ENCODE results near the gene GSG1L. TPM values are rescaled to one million over a fixed set of nuclear protein-coding genes. Genes with fewer than 3 reads are reported as not detected.

The GSG1L gene
- total RNA-seq, 5 donors from 2014 or later (not counting 1 experiment from before 2014, with no cell fraction given) = not detected

GRCh38 chr16:27999687-28000086 lies 63.8 kb downstream of the GSG1L start:
- DNase-seq (no peak), ATAC-seq (replicated peaks in 1 of 4) (no peak)
- Histone ChIP-seq H3K27me3 (replicated peaks in 1 of 2; ENCODE audit: control insufficient read depth in 2 of 2, extremely low read depth in 1 of 2, insufficient read depth in 2 of 2, low read length in 1 of 2) (peaks cover 0 to 16% of the 10 kb centered on the region in 2 experiments), H3K4me3 (ENCODE audit: control insufficient read depth in 1 of 2, extremely low read depth in 1 of 2, low read length in 1 of 2) (no peak overlapping the region), H3K9me3 (no peaks in the 10 kb centered on the region), H3K36me3 (ENCODE audit: control insufficient read depth in 2 of 2, extremely low read depth in 1 of 2, insufficient read depth in 1 of 2, low read length in 1 of 2) (no peaks in the 10 kb centered on the region), H3K4me1 (ENCODE audit: control insufficient read depth in 1 of 2, extremely low read depth in 1 of 2, insufficient read depth in 2 of 2, low read length in 2 of 2) (peaks cover 0 to 8% of the 10 kb centered on the region in 2 experiments), H3K27ac (ENCODE audit: low read length) (no peak overlapping the region)
- Mint-ChIP-seq H3K27ac (no peak overlapping the region), H3K9me3 (peaks cover 0 to 3% (median 0%) of the 10 kb centered on the region in 3 donors), H3K27me3 (peaks cover 0 to 3% of the 10 kb centered on the region in 2 donors), H3K4me1 (peaks cover 11 to 16% (median 15%) of the 10 kb centered on the region in 3 donors), H3K36me3 (no peaks in the 10 kb centered on the region), H3K4me3 (no peak overlapping the region)
- ChIA-PET CTCF (no interaction called here), POLR2A (no interaction called here)
- 40% methylated on average over 1 of the region's 2 CpGs for WGBS (ENCODE audit: insufficient coverage)

DNA sequence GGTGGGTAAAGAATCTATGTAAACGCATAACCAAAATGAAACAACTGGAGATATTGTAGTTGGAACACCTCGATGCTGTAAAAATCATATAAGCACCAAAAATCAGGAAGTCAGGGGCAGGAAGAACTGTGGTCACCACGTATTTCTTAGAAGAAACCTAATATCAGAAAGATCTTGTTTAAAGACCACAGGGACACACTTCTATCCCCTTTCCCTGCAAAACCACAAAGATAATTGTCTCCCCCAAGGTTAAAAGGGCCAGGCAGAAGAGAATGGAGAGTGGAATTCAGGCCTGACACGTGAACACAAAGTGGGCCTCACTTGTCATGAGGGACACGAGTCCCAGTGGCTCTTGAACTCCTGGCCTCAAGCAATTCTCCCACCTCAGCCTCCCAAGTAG lies 68.1 kb downstream of the GSG1L start:
- Mint-ChIP-seq H3K36me3 (no peaks in the 10 kb centered on the region), H3K27me3 (peaks cover 0 to 3% of the 10 kb centered on the region in 2 donors), H3K4me3 (no peak overlapping the region), H3K27ac (no peak overlapping the region), H3K4me1 (peaks cover 12 to 18% (median 16%) of the 10 kb centered on the region in 3 donors), H3K9me3 (peaks cover 5 to 7% (median 6%) of the 10 kb centered on the region in 3 donors)
- POLR2A ChIA-PET = no interaction called here
- Histone ChIP-seq H3K9me3 (no peaks in the 10 kb centered on the region), H3K27me3 (replicated peaks in 1 of 2; ENCODE audit: control insufficient read depth in 2 of 2, extremely low read depth in 1 of 2, insufficient read depth in 2 of 2, low read length in 1 of 2) (no peaks in the 10 kb centered on the region), H3K27ac (ENCODE audit: low read length) (no peak overlapping the region), H3K4me1 (ENCODE audit: control insufficient read depth in 1 of 2, extremely low read depth in 1 of 2, insufficient read depth in 2 of 2, low read length in 2 of 2) (peaks cover 0 to 9% of the 10 kb centered on the region in 2 experiments), H3K4me3 (ENCODE audit: control insufficient read depth in 1 of 2, extremely low read depth in 1 of 2, low read length in 1 of 2) (no peak overlapping the region), H3K36me3 (ENCODE audit: control insufficient read depth in 2 of 2, extremely low read depth in 1 of 2, insufficient read depth in 1 of 2, low read length in 1 of 2) (no peaks in the 10 kb centered on the region)
- ATAC-seq (replicated peaks in 1 of 4) = no peak
- no peak for DNase-seq
- CTCF ChIA-PET = no interaction called here
- 8% methylated on average over 2 of the region's 5 CpGs for WGBS (ENCODE audit: insufficient coverage)

DNA sequence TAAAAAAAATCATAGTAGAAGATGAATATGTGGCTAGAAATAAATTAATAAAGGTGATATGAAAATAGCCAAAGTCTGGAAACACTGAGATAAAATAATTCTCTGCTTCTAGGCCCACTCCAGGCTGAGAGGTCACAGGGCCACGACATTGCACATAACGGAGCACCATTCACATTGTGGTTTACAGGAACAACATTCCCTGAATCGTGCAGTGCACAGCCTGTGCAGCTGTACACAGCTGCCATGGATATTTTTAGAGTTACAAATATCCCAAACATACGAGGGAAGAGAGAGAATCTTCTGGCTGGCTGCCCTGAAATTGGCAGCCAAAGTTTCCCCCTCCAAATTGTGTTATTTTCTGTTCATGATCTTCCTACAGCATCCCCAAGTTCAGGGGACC lies 68.8 kb downstream of the GSG1L start:
- H3K4me3 Mint-ChIP-seq = no peak overlapping the region
- H3K36me3 Mint-ChIP-seq = no peaks in the 10 kb centered on the region
- no peak overlapping the region for H3K27ac ChIP-seq (ENCODE audit: low read length)
- ATAC-seq (replicated peaks in 1 of 4) (no peak), DNase-seq (no peak)
- no peaks in the 10 kb centered on the region for H3K36me3 ChIP-seq (ENCODE audit: control insufficient read depth in 2 of 2, extremely low read depth in 1 of 2, insufficient read depth in 1 of 2, low read length in 1 of 2)
- H3K27me3 ChIP-seq (replicated peaks in 1 of 2; ENCODE audit: control insufficient read depth in 2 of 2, extremely low read depth in 1 of 2, insufficient read depth in 2 of 2, low read length in 1 of 2) = no peaks in the 10 kb centered on the region
- CTCF ChIA-PET = no interaction called here
- H3K4me1 ChIP-seq (ENCODE audit: control insufficient read depth in 1 of 2, extremely low read depth in 1 of 2, insufficient read depth in 2 of 2, low read length in 2 of 2) = peaks cover 0 to 9% of the 10 kb centered on the region in 2 experiments
- H3K4me3 ChIP-seq (ENCODE audit: control insufficient read depth in 1 of 2, extremely low read depth in 1 of 2, low read length in 1 of 2) = no peak overlapping the region
- H3K9me3 ChIP-seq = no peaks in the 10 kb centered on the region
- peaks cover 5 to 7% (median 6%) of the 10 kb centered on the region in 3 donors for H3K9me3 Mint-ChIP-seq
- H3K27me3 Mint-ChIP-seq = peaks cover 0 to 3% of the 10 kb centered on the region in 2 donors
- 68% methylated on average over 4 of the region's 4 CpGs for whole genome bisulfite sequencing (ENCODE audit: insufficient coverage)
- POLR2A ChIA-PET = no interaction called here
- H3K27ac Mint-ChIP-seq = no peak overlapping the region
- H3K4me1 Mint-ChIP-seq = peaks cover 12 to 18% (median 16%) of the 10 kb centered on the region in 3 donors

DNA sequence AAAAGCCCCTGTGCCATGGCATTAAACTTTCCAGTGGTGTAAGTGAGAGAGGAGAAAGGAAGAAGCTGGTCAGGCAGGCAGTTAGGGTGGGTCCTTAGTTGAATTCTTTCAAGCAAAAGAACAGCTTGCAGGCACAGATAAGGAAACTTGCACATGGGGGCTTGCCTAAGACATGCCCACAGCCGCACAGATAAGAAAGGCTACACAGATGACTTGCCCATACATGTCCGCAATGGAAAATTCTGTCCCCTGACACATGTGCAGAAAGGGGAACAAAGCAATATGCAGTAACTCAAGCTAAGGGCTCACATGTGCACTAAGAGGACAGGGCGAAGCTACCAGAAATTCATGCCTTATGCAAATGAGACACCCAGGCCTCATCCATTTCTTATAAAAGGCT lies 69.9 kb downstream of the GSG1L start:
- ATAC-seq (replicated peaks in 1 of 4) = no peak
- H3K9me3 ChIP-seq = no peaks in the 10 kb centered on the region

DNA sequence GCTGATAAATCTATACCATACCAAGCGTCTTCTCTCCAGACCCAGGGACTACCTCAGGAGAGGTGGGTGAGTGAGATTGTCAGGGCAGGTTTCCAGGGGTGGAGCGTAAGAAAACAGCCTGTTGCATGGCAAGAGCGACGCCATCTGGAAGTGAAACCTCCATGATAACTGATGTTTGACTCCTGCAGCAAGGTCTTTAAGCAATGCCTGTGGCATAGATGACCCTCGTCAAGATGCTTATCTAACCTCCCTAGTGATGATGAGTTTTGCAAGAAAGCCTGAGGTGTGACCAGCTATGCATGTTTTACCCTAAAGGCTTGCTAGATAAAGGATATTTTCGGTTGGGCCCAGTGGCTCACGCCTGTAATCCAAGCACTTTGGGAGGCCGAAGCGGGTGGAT lies 71.6 kb downstream of the GSG1L start:
- peaks cover 0 to 3% of the 10 kb centered on the region in 2 donors for H3K27me3 Mint-ChIP-seq
- no peak overlapping the region for H3K27ac Mint-ChIP-seq
- no peak for DNase-seq
- ATAC-seq (replicated peaks in 1 of 4) = no peak
- 87% methylated on average over 8 of the region's 9 CpGs for WGBS (ENCODE audit: insufficient coverage)
- Histone ChIP-seq H3K4me1 (ENCODE audit: control insufficient read depth in 1 of 2, extremely low read depth in 1 of 2, insufficient read depth in 2 of 2, low read length in 2 of 2) (peaks cover 0 to 9% of the 10 kb centered on the region in 2 experiments), H3K27ac (ENCODE audit: low read length) (no peak overlapping the region), H3K36me3 (ENCODE audit: control insufficient read depth in 2 of 2, extremely low read depth in 1 of 2, insufficient read depth in 1 of 2, low read length in 1 of 2) (no peaks in the 10 kb centered on the region), H3K9me3 (no peaks in the 10 kb centered on the region), H3K27me3 (replicated peaks in 1 of 2; ENCODE audit: control insufficient read depth in 2 of 2, extremely low read depth in 1 of 2, insufficient read depth in 2 of 2, low read length in 1 of 2) (no peaks in the 10 kb centered on the region), H3K4me3 (ENCODE audit: control insufficient read depth in 1 of 2, extremely low read depth in 1 of 2, low read length in 1 of 2) (no peak overlapping the region)
- no peak overlapping the region for H3K4me3 Mint-ChIP-seq
- H3K9me3 Mint-ChIP-seq = peaks cover 5 to 7% (median 6%) of the 10 kb centered on the region in 3 donors
- ChIA-PET POLR2A (no interaction called here), CTCF (no interaction called here)
- H3K4me1 Mint-ChIP-seq = peaks cover 12 to 18% (median 16%) of the 10 kb centered on the region in 3 donors
- no peaks in the 10 kb centered on the region for H3K36me3 Mint-ChIP-seq

More for the DNA sequence above, 69.9 kb downstream of the GSG1L start:
- peaks cover 0 to 3% of the 10 kb centered on the region in 2 donors for H3K27me3 Mint-ChIP-seq
- peaks cover 5 to 7% (median 6%) of the 10 kb centered on the region in 3 donors for H3K9me3 Mint-ChIP-seq
- H3K27me3 ChIP-seq (replicated peaks in 1 of 2; ENCODE audit: control insufficient read depth in 2 of 2, extremely low read depth in 1 of 2, insufficient read depth in 2 of 2, low read length in 1 of 2) = no peaks in the 10 kb centered on the region
- H3K36me3 ChIP-seq (ENCODE audit: control insufficient read depth in 2 of 2, extremely low read depth in 1 of 2, insufficient read depth in 1 of 2, low read length in 1 of 2) = no peaks in the 10 kb centered on the region
- no peak overlapping the region for H3K4me3 Mint-ChIP-seq
- peaks cover 0 to 9% of the 10 kb centered on the region in 2 experiments for H3K4me1 ChIP-seq (ENCODE audit: control insufficient read depth in 1 of 2, extremely low read depth in 1 of 2, insufficient read depth in 2 of 2, low read length in 2 of 2)
- ChIA-PET CTCF (no interaction called here), POLR2A (interaction anchor here in 1 of 2 donors (0.6 kb wide), 1 partner anchor 275 kb away, joined by 4 read pairs; no protein-coding TSS in a partner anchor)
- peaks cover 12 to 18% (median 16%) of the 10 kb centered on the region in 3 donors for H3K4me1 Mint-ChIP-seq
- no peak for DNase-seq
- H3K36me3 Mint-ChIP-seq = no peaks in the 10 kb centered on the region
- whole genome bisulfite sequencing (ENCODE audit: insufficient coverage) = 95% methylated on average over 2 of the region's 3 CpGs
- no peak overlapping the region for H3K4me3 ChIP-seq (ENCODE audit: control insufficient read depth in 1 of 2, extremely low read depth in 1 of 2, low read length in 1 of 2)
- no peak overlapping the region for H3K27ac Mint-ChIP-seq
- H3K27ac ChIP-seq (ENCODE audit: low read length) = no peak overlapping the region

GRCh38 chr16:27985981-27986380 lies 77.5 kb downstream of the GSG1L start:
- H3K9me3 ChIP-seq = no peaks in the 10 kb centered on the region
- 91% methylated on average over 3 of the region's 5 CpGs for WGBS (ENCODE audit: insufficient coverage)
- no peaks in the 10 kb centered on the region for H3K4me1 Mint-ChIP-seq
- H3K36me3 Mint-ChIP-seq = no peaks in the 10 kb centered on the region
- no peak overlapping the region for H3K4me3 Mint-ChIP-seq
- no peaks in the 10 kb centered on the region for H3K36me3 ChIP-seq (ENCODE audit: control insufficient read depth in 2 of 2, extremely low read depth in 1 of 2, insufficient read depth in 1 of 2, low read length in 1 of 2)
- peaks cover 0 to 3% of the 10 kb centered on the region in 2 experiments for H3K27me3 ChIP-seq (replicated peaks in 1 of 2; ENCODE audit: control insufficient read depth in 2 of 2, extremely low read depth in 1 of 2, insufficient read depth in 2 of 2, low read length in 1 of 2)
- POLR2A ChIA-PET = no interaction called here
- H3K27ac Mint-ChIP-seq = no peak overlapping the region
- H3K4me1 ChIP-seq (ENCODE audit: control insufficient read depth in 1 of 2, extremely low read depth in 1 of 2, insufficient read depth in 2 of 2, low read length in 2 of 2) = no peaks in the 10 kb centered on the region
- CTCF ChIA-PET = no interaction called here
- ATAC-seq (replicated peaks in 1 of 4) (no peak), DNase-seq (no peak)
- peaks cover 2 to 6% (median 4%) of the 10 kb centered on the region in 3 donors for H3K9me3 Mint-ChIP-seq
- peaks cover 0 to 6% of the 10 kb centered on the region in 2 donors for H3K27me3 Mint-ChIP-seq
- H3K27ac ChIP-seq (ENCODE audit: low read length) = no peak overlapping the region
- no peak overlapping the region for H3K4me3 ChIP-seq (ENCODE audit: control insufficient read depth in 1 of 2, extremely low read depth in 1 of 2, low read length in 1 of 2)

DNA sequence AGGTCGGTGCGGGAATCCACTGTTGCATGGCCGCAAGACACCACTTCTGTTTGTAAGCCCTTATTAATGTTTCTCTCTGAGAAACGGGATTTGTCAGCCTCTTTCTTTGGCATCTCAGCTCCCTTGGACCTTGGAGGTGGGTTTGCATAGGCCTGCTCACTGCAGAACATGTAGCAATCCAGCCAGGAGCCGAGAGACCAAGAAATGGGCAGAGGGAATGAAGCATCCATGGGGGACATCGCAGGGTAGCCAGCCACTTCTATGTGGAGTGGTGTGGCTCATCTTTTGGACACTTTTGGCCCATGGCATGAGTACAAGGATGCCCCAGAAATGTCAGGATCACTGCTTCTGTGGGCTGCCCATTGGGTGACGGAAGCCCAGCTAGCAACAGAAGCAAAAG lies 79.4 kb downstream of the GSG1L start:
- Histone ChIP-seq H3K27me3 (replicated peaks in 1 of 2; ENCODE audit: control insufficient read depth in 2 of 2, extremely low read depth in 1 of 2, insufficient read depth in 2 of 2, low read length in 1 of 2) (peaks cover 0 to 3% of the 10 kb centered on the region in 2 experiments), H3K36me3 (ENCODE audit: control insufficient read depth in 2 of 2, extremely low read depth in 1 of 2, insufficient read depth in 1 of 2, low read length in 1 of 2) (no peaks in the 10 kb centered on the region), H3K4me1 (ENCODE audit: control insufficient read depth in 1 of 2, extremely low read depth in 1 of 2, insufficient read depth in 2 of 2, low read length in 2 of 2) (no peaks in the 10 kb centered on the region), H3K9me3 (no peaks in the 10 kb centered on the region), H3K27ac (ENCODE audit: low read length) (no peak overlapping the region), H3K4me3 (ENCODE audit: control insufficient read depth in 1 of 2, extremely low read depth in 1 of 2, low read length in 1 of 2) (no peak overlapping the region)
- WGBS (ENCODE audit: insufficient coverage) = 82% methylated on average over 6 of the region's 7 CpGs
- Mint-ChIP-seq H3K4me1 (no peaks in the 10 kb centered on the region), H3K27me3 (peaks cover 0 to 6% of the 10 kb centered on the region in 2 donors), H3K27ac (no peak overlapping the region), H3K4me3 (no peak overlapping the region), H3K36me3 (no peaks in the 10 kb centered on the region), H3K9me3 (peaks cover 2 to 6% (median 4%) of the 10 kb centered on the region in 3 donors)
- POLR2A ChIA-PET = no interaction called here
- CTCF ChIA-PET = no interaction called here
- ATAC-seq (replicated peaks in 1 of 4) (no peak), DNase-seq (no peak)
